GM12878 (cell line): Measurements from ENCODE around the gene KCND3.

Source experiments
- CTCF ChIP-seq, 3 experiments: IDR thresholded peaks in 2 of 3; conservative IDR thresholded peaks in 1 of 3; 2 replicates each; pipeline ENCODE4 v1.5.1; 2011; ENCODE audit warnings: low read depth in 3 of 3, low read length in 3 of 3, mild to moderate bottlenecking in 3 of 3, control low read depth in 2 of 3, moderate library complexity in 2 of 3, inconsistent platforms in 1 of 3, mixed read lengths in 1 of 3; ENCODE audit not compliant: control insufficient read depth in 2 of 3, insufficient read depth in 1 of 3; ENCODE audit errors: extremely low read depth in 1 of 3
- DPF2 ChIP-seq: fragments of 450-650 bp; IDR thresholded peaks from 2 replicates; pipeline ENCODE4 v1.6.1; 2017; ENCODE audit warnings: mild to moderate bottlenecking
- EZH2 ChIP-seq: IDR thresholded peaks from 2 replicates; pipeline ENCODE4 v1.6.1; 2012; ENCODE audit warnings: low read depth, mild to moderate bottlenecking, control low read depth, inconsistent platforms, low read length, borderline replicate concordance; ENCODE audit not compliant: control insufficient read depth
- GABPA ChIP-seq: IDR thresholded peaks from 2 replicates; pipeline ENCODE4 v1.6.1; 2014; ENCODE audit warnings: antibody characterized with exemption, low read depth, mild to moderate bottlenecking, inconsistent platforms
- MXI1 ChIP-seq: fragments of 150-350 bp; IDR thresholded peaks from 2 replicates; pipeline ENCODE4 v1.6.1; 2011; ENCODE audit warnings: low read depth, mild to moderate bottlenecking, inconsistent platforms, low read length, improper control_type of control experiment
- NR2F1 ChIP-seq: fragments of 450-650 bp; conservative IDR thresholded peaks from 2 replicates; pipeline ENCODE4 v1.6.1; 2017; ENCODE audit warnings: mild to moderate bottlenecking
- POLR2A ChIP-seq: IDR thresholded peaks from 2 replicates; pipeline ENCODE4 v1.6.1; 2011; ENCODE audit warnings: low read depth, mild to moderate bottlenecking, low read length
- RELA ChIP-seq: fragments of 450-650 bp; IDR thresholded peaks from 2 replicates; pipeline ENCODE4 v1.8.0; 2014; ENCODE audit warnings: borderline replicate concordance; ENCODE audit not compliant: partially characterized antibody
- USF2 ChIP-seq: IDR thresholded peaks from 2 replicates; pipeline ENCODE4 v1.6.1; 2011; ENCODE audit warnings: low read depth, low read length, improper control_type of control experiment, borderline replicate concordance
- ZNF274 ChIP-seq: IDR thresholded peaks from one replicate; pipeline ENCODE4 v1.8.0; 2011; ENCODE audit not compliant: insufficient read length, insufficient read depth
- ZNF687 ChIP-seq: fragments of 450-650 bp; IDR thresholded peaks from 2 replicates; pipeline ENCODE4 v1.6.1; 2017; ENCODE audit warnings: mild to moderate bottlenecking, moderate library complexity

GRCh38 chr1:111804776-111805175, 184.7 kb downstream of the KCND3 start:
- TF ChIP-seq POLR2A (no peak), USF2 (no peak), CTCF (IDR thresholded peaks at IDR 0.05 in 2 of 3, conservative IDR thresholded peaks at IDR 0.05 in 1 of 3; ENCODE audit: control insufficient read depth in 2 of 3, extremely low read depth in 1 of 3, insufficient read depth in 1 of 3, low read depth in 3 of 3, low read length in 3 of 3) (no peak), ZNF274 (no peak), ZNF687 (no peak), GABPA (no peak), EZH2 (no peak), NR2F1 (no peak), MXI1 (no peak), DPF2 (no peak), RELA (no peak)
